ENCODE measurements around the gene FUT1. TPM values are rescaled to one million over a fixed set of nuclear protein-coding genes. Genes with fewer than 3 reads are reported as not detected.
"Not testable (repeated sequence)": the region's sequence is repeated elsewhere in the genome, so short reads cannot be mapped to it uniquely, and the experiment has no call there.

Gene FUT1
- total and polyA plus RNA-seq, 7 experiments from 2014 or later = 0.17 TPM; not detected in 6

- Histone ChIP-seq H3K4me3 (ENCODE audit: low read length) (peak overlapping the region; percentile 96), H3K36me3 (ENCODE audit: control insufficient read depth in 2 of 3, insufficient read depth in 3 of 3, low read length in 3 of 3) (no peaks in the 10 kb centered on the region), H3K27ac (ENCODE audit: low read depth, low read length) (peak overlapping the region; percentile 67), H3K4me1 (ENCODE audit: control insufficient read depth in 2 of 2, insufficient read depth in 2 of 2, low read length in 2 of 2) (peaks cover 4 to 6% of the 10 kb centered on the region in 2 donors), H3K27me3 (ENCODE audit: control insufficient read depth in 2 of 2, insufficient read depth in 2 of 2, low read length in 2 of 2) (no peaks in the 10 kb centered on the region), H3K9me3 (ENCODE audit: control insufficient read depth in 2 of 3, low read length in 3 of 3) (no peaks in the 10 kb centered on the region)
- intact Hi-C loops (cut with micrococcal nuclease) = loop anchor here (1.0 to 10.0 kb wide), 13 partner anchors 11 to 349 kb away; partner anchors contain the start of genes BCAT2 (in 2 of the 2), CA11 (in 1 of the 2), FTL (in 1 of the 2) and GYS1 (in 1 of the 2)
- Mint-ChIP-seq H3K4me1 (peaks cover 5 to 13% (median 7%) of the 10 kb centered on the region in 7 donors), H3K27me3 (no peaks in the 10 kb centered on the region), H3K36me3 (peaks cover 0 to 4% (median 0%) of the 10 kb centered on the region in 5 donors), H3K27ac (peak overlapping the region; percentile 83 to 95 (median 93)), H3K9me3 (no peaks in the 10 kb centered on the region), H3K4me3 (peak overlapping the region; percentile 74 to 99 (median 94))
- DNase-seq (no peak), ATAC-seq (no peak)
- CTCF ChIA-PET = interaction anchor here (0.5 to 4.6 kb wide), 24 partner anchors 12 to 1142 kb away, joined by 3 to 50 read pairs (median 5); partner anchors contain the start of genes BCAT2, CA11, HSD17B14 and RUVBL2
- POLR2A ChIA-PET = interaction anchor here (0.6 to 1.7 kb wide), 12 partner anchors 11 to 429 kb away, joined by 3 to 12 read pairs (median 4); partner anchors contain the start of genes BCAT2, CA11, FTL and PPP1R15A
Observed at GRCh38 chr19:48795685-48796070, 43.2 kb upstream of the FUT1 start.

- no peaks in the 10 kb centered on the region for H3K36me3 ChIP-seq (ENCODE audit: control insufficient read depth in 2 of 3, insufficient read depth in 3 of 3, low read length in 3 of 3)
- Mint-ChIP-seq H3K9me3 (no peaks in the 10 kb centered on the region), H3K4me1 (peaks cover 5 to 13% (median 7%) of the 10 kb centered on the region in 7 donors), H3K4me3 (peak overlapping the region; percentile 74 to 99 (median 94)), H3K27ac (peak overlapping the region; percentile 83 to 95 (median 93)), H3K36me3 (peaks cover 0 to 1% (median 0%) of the 10 kb centered on the region in 5 donors), H3K27me3 (no peaks in the 10 kb centered on the region)
- POLR2A ChIA-PET = interaction anchor here (0.6 to 1.8 kb wide), 13 partner anchors 11 to 429 kb away, joined by 3 to 12 read pairs (median 4); partner anchors contain the start of genes BCAT2, CA11, FTL and PPP1R15A
- DNase-seq = peak; percentile 72 to 87 (median 84)
- CTCF ChIA-PET = interaction anchor here (0.5 to 4.6 kb wide), 26 partner anchors 12 to 1142 kb away, joined by 3 to 50 read pairs (median 4); partner anchors contain the start of genes BCAT2, CA11, HSD17B14 and RUVBL2
- no peaks in the 10 kb centered on the region for H3K27me3 ChIP-seq (ENCODE audit: control insufficient read depth in 2 of 2, insufficient read depth in 2 of 2, low read length in 2 of 2)
- H3K9me3 ChIP-seq (ENCODE audit: control insufficient read depth in 2 of 3, low read length in 3 of 3) = no peaks in the 10 kb centered on the region
- H3K27ac ChIP-seq (ENCODE audit: low read depth, low read length) = peak overlapping the region; percentile 67
- intact Hi-C loops (cut with micrococcal nuclease) = loop anchor here (1.0 to 10.0 kb wide), 13 partner anchors 11 to 350 kb away; partner anchors contain the start of genes BCAT2 (in 2 of the 2), CA11 (in 1 of the 2), FTL (in 1 of the 2) and GYS1 (in 1 of the 2)
- H3K4me3 ChIP-seq (ENCODE audit: low read length) = peak overlapping the region; percentile 96
- peak; percentile 99 for ATAC-seq
- peaks cover 4 to 6% of the 10 kb centered on the region in 2 donors for H3K4me1 ChIP-seq (ENCODE audit: control insufficient read depth in 2 of 2, insufficient read depth in 2 of 2, low read length in 2 of 2)
Observed at GRCh38 chr19:48795055-48795684, 42.7 kb upstream of the FUT1 start.

- CTCF ChIA-PET = interaction anchor here (0.6 to 4.6 kb wide), 7 partner anchors 16 to 176 kb away, joined by 3 to 50 read pairs (median 10); partner anchors contain the start of genes BCAT2, CA11 and HSD17B14
- H3K4me3 ChIP-seq (ENCODE audit: low read length) = no peak overlapping the region
- Mint-ChIP-seq H3K36me3 (no peaks in the 10 kb centered on the region), H3K4me3 (peak overlapping the region in 8 of 10 donors; percentile 32 to 99 (median 92)), H3K27me3 (no peaks in the 10 kb centered on the region), H3K27ac (peak overlapping the region in 3 of 9 donors; percentile 72 to 95 (median 83)), H3K4me1 (peaks cover 5 to 13% (median 7%) of the 10 kb centered on the region in 7 donors), H3K9me3 (no peaks in the 10 kb centered on the region)
- intact Hi-C loops (cut with micrococcal nuclease) = loop anchor here (2.0 to 10.0 kb wide), 4 partner anchors 17 to 351 kb away; partner anchors contain the start of genes BCAT2 (in 1 of the 2), NUCB1 (in 1 of the 2) and PPP1R15A (in 1 of the 2)
- H3K36me3 ChIP-seq (ENCODE audit: control insufficient read depth in 2 of 3, insufficient read depth in 3 of 3, low read length in 3 of 3) = no peaks in the 10 kb centered on the region
- no peak for DNase-seq
- POLR2A ChIA-PET = interaction anchor here (0.7 to 1.8 kb wide), 4 partner anchors 12 to 172 kb away, joined by 3 to 6 read pairs (median 4); partner anchors contain the start of gene BCAT2
- no peak for ATAC-seq
- no peak overlapping the region for H3K27ac ChIP-seq (ENCODE audit: low read depth, low read length)
- H3K4me1 ChIP-seq (ENCODE audit: control insufficient read depth in 2 of 2, insufficient read depth in 2 of 2, low read length in 2 of 2) = peaks cover 4 to 6% of the 10 kb centered on the region in 2 donors
- no peaks in the 10 kb centered on the region for H3K27me3 ChIP-seq (ENCODE audit: control insufficient read depth in 2 of 2, insufficient read depth in 2 of 2, low read length in 2 of 2)
- H3K9me3 ChIP-seq (ENCODE audit: control insufficient read depth in 2 of 3, low read length in 3 of 3) = no peaks in the 10 kb centered on the region
Observed at GRCh38 chr19:48794291-48794690, 41.9 kb upstream of the FUT1 start.

GRCh38 chr19:48793271-48793670 is 40.8 kb upstream of the FUT1 start:
- ATAC-seq (no peak), DNase-seq (no peak)
- Histone ChIP-seq H3K36me3 (ENCODE audit: control insufficient read depth in 2 of 3, insufficient read depth in 3 of 3, low read length in 3 of 3) (no peaks in the 10 kb centered on the region), H3K4me1 (ENCODE audit: control insufficient read depth in 2 of 2, insufficient read depth in 2 of 2, low read length in 2 of 2) (peaks cover 4 to 6% of the 10 kb centered on the region in 2 donors), H3K9me3 (ENCODE audit: control insufficient read depth in 2 of 3, low read length in 3 of 3) (no peaks in the 10 kb centered on the region), H3K27me3 (ENCODE audit: control insufficient read depth in 2 of 2, insufficient read depth in 2 of 2, low read length in 2 of 2) (no peaks in the 10 kb centered on the region), H3K4me3 (ENCODE audit: low read length) (no peak overlapping the region), H3K27ac (ENCODE audit: low read depth, low read length) (no peak overlapping the region)
- Mint-ChIP-seq H3K9me3 (no peaks in the 10 kb centered on the region), H3K36me3 (no peaks in the 10 kb centered on the region), H3K4me1 (peaks cover 5 to 13% (median 7%) of the 10 kb centered on the region in 7 donors), H3K4me3 (peak overlapping the region in 1 of 10 donors; percentile 43), H3K27ac (no peak overlapping the region), H3K27me3 (no peaks in the 10 kb centered on the region)
- ChIA-PET POLR2A (interaction anchor here (0.7 kb wide), 1 partner anchor 28 kb away, joined by 4 read pairs; no protein-coding TSS in a partner anchor), CTCF (interaction anchor here (1.5 to 4.6 kb wide), 3 partner anchors 43 to 147 kb away, joined by 4 to 50 read pairs (median 29); partner anchors contain the start of genes CA11 and HSD17B14)
- intact Hi-C loops (cut with micrococcal nuclease) = loop anchor here in 1 of 2 donors (10.0 kb wide), 1 partner anchor 352 kb away; no protein-coding TSS in a partner anchor

GRCh38 chr19:48787331-48787730 is 34.9 kb upstream of the FUT1 start:
- H3K4me1 ChIP-seq (ENCODE audit: control insufficient read depth in 2 of 2, insufficient read depth in 2 of 2, low read length in 2 of 2); H3K4me3 ChIP-seq (ENCODE audit: low read length); DNase-seq; H3K27ac ChIP-seq (ENCODE audit: low read depth, low read length); H3K9me3 Mint-ChIP-seq; H3K27me3 Mint-ChIP-seq; H3K36me3 Mint-ChIP-seq; ATAC-seq; H3K4me1 Mint-ChIP-seq; H3K9me3 ChIP-seq (ENCODE audit: control insufficient read depth in 2 of 3, low read length in 3 of 3); H3K27me3 ChIP-seq (ENCODE audit: control insufficient read depth in 2 of 2, insufficient read depth in 2 of 2, low read length in 2 of 2); H3K4me3 Mint-ChIP-seq; H3K36me3 ChIP-seq (ENCODE audit: control insufficient read depth in 2 of 3, insufficient read depth in 3 of 3, low read length in 3 of 3): not testable (repeated sequence)
- POLR2A ChIA-PET = interaction anchor here (0.6 to 1.4 kb wide), 6 partner anchors 43 to 206 kb away, joined by 3 to 4 read pairs (median 3); partner anchors contain the start of genes GYS1, HSD17B14 and RUVBL2
- H3K27ac Mint-ChIP-seq = peak overlapping the region in 2 of 9 donors; percentile 10 to 22
- CTCF ChIA-PET = interaction anchor here (0.6 to 6.1 kb wide), 14 partner anchors 8 to 946 kb away, joined by 3 to 100 read pairs (median 6); partner anchors contain the start of genes CA11, GYS1, HSD17B14 and RUVBL2
- intact Hi-C loops (cut with micrococcal nuclease) = loop anchor here in 1 of 2 donors (5.0 kb wide), 1 partner anchor 285 kb away; the partner anchor contains the start of gene KCNA7

- intact Hi-C loops (cut with micrococcal nuclease) = loop anchor here in 1 of 2 donors (5.0 kb wide), 1 partner anchor 286 kb away; the partner anchor contains the start of gene KCNA7
- not testable (repeated sequence) for H3K27me3 ChIP-seq (ENCODE audit: control insufficient read depth in 2 of 2, insufficient read depth in 2 of 2, low read length in 2 of 2); H3K4me1 Mint-ChIP-seq; H3K27me3 Mint-ChIP-seq; H3K36me3 Mint-ChIP-seq; H3K4me3 ChIP-seq (ENCODE audit: low read length); H3K9me3 Mint-ChIP-seq; H3K27ac ChIP-seq (ENCODE audit: low read depth, low read length); H3K4me3 Mint-ChIP-seq; H3K36me3 ChIP-seq (ENCODE audit: control insufficient read depth in 2 of 3, insufficient read depth in 3 of 3, low read length in 3 of 3); H3K27ac Mint-ChIP-seq; H3K9me3 ChIP-seq (ENCODE audit: control insufficient read depth in 2 of 3, low read length in 3 of 3); ATAC-seq; DNase-seq; H3K4me1 ChIP-seq (ENCODE audit: control insufficient read depth in 2 of 2, insufficient read depth in 2 of 2, low read length in 2 of 2)
- ChIA-PET POLR2A (interaction anchor here (0.8 kb wide), 1 partner anchor 56 kb away, joined by 3 read pairs; no protein-coding TSS in a partner anchor), CTCF (interaction anchor here (0.7 kb wide), 1 partner anchor 791 kb away, joined by 3 read pairs; no protein-coding TSS in a partner anchor)
Observed at GRCh38 chr19:48786422-48786821, 34.0 kb upstream of the FUT1 start.

Data from naive thymus-derived CD4-positive, alpha-beta T cell (primary cell).